GM18520 (cell line): ENCODE measurements around the gene CLMP.
"Not testable (repeated sequence)": the region's sequence is repeated elsewhere in the genome, so short reads cannot be mapped to it uniquely, and the experiment has no call there.

Experiments used
- ATAC-seq: cut with Tn5 transposase; IDR thresholded peaks from one replicate; pipeline ENCODE4 v1.9.1; 2021; ENCODE audit not compliant: unreplicated experiment

The CLMP gene

GRCh38 chr11:123218451-123218850 lies 23.4 kb upstream of the CLMP start:
- ATAC-seq = no peak

GRCh38 chr11:123217897-123218296 lies 22.8 kb upstream of the CLMP start:
- no peak for ATAC-seq

- ATAC-seq = no peak
These were observed 21.2 kb upstream of the CLMP start for GRCh38 chr11:123216249-123216648.

GRCh38 chr11:123214940-123215339 lies 19.9 kb upstream of the CLMP start:
- no peak for ATAC-seq

- no peak for ATAC-seq
These were observed 19.3 kb upstream of the CLMP start for GRCh38 chr11:123214396-123214795.

- ATAC-seq = no peak
These were observed 18.3 kb upstream of the CLMP start for GRCh38 chr11:123213307-123213771.

GRCh38 chr11:123212406-123212805 lies 17.4 kb upstream of the CLMP start:
- ATAC-seq = no peak

- ATAC-seq = no peak
These were observed 16.9 kb upstream of the CLMP start for GRCh38 chr11:123211981-123212380.

GRCh38 chr11:123211149-123211852 lies 16.3 kb upstream of the CLMP start:
- no peak for ATAC-seq

- ATAC-seq = no peak
These were observed 14.5 kb upstream of the CLMP start for GRCh38 chr11:123209591-123209990.

GRCh38 chr11:123206791-123207434 lies 11.9 kb upstream of the CLMP start:
- no peak for ATAC-seq

GRCh38 chr11:123206055-123206454 lies 11.0 kb upstream of the CLMP start:
- ATAC-seq = not testable (repeated sequence)

- no peak for ATAC-seq
These were observed 8.9 kb upstream of the CLMP start for GRCh38 chr11:123203934-123204333.

GRCh38 chr11:123203471-123203870 lies 8.4 kb upstream of the CLMP start:
- no peak for ATAC-seq

GRCh38 chr11:123202155-123203151 lies 7.4 kb upstream of the CLMP start:
- no peak for ATAC-seq

- ATAC-seq = no peak
These were observed 5.2 kb upstream of the CLMP start for GRCh38 chr11:123200264-123200663.

- ATAC-seq = no peak
These were observed 2.7 kb upstream of the CLMP start for GRCh38 chr11:123197711-123198110.

GRCh38 chr11:123196060-123196714 lies 1.1 kb upstream of the CLMP start:
- ATAC-seq = no peak

GRCh38 chr11:123194337-123195187 lies 486 bp downstream of the CLMP start:
- ATAC-seq = no peak

GRCh38 chr11:123193742-123194141 lies 1.3 kb downstream of the CLMP start:
- no peak for ATAC-seq
